Effector memory CD8-positive, alpha-beta T cell (primary cell): Measurements from ENCODE around the gene FBXL7.
"Not testable (repeated sequence)": the region's sequence is repeated elsewhere in the genome, so short reads cannot be mapped to it uniquely, and the experiment has no call there.

ENCODE experiments used
- ATAC-seq: fragments of 150-1000 bp; cut with Tn5 transposase; replicated peaks from 2 replicates; pipeline ENCODE4 v1.10.0; 2021; ENCODE audit warnings: mild to moderate bottlenecking, moderate library complexity
- DNase-seq, 3 experiments: peaks; one replicate each; pipeline ENCODE4 v3.0.0; 2021
- H3K27ac Mint-ChIP-seq, 2 donors: one replicate each; pipeline ENCODE4 v1.8.0; 2022; ENCODE audit warnings: mild to moderate bottlenecking in 2 of 2, mixed read lengths in 2 of 2, moderate library complexity in 2 of 2
- H3K27me3 Mint-ChIP-seq, 2 donors: one replicate each; pipeline ENCODE4 v1.8.0; 2022; ENCODE audit warnings: mixed read lengths in 2 of 2
- H3K36me3 Mint-ChIP-seq: one replicate; pipeline ENCODE4 v1.8.0; 2022; ENCODE audit warnings: mild to moderate bottlenecking, moderate library complexity, mixed read lengths; ENCODE audit not compliant: insufficient read depth
- H3K4me1 Mint-ChIP-seq, 2 donors: one replicate each; pipeline ENCODE4 v1.8.0; 2022; ENCODE audit warnings: low read depth in 2 of 2, mixed read lengths in 2 of 2
- H3K4me3 Mint-ChIP-seq, 2 donors: one replicate each; pipeline ENCODE4 v1.8.0; 2022; ENCODE audit warnings: mild to moderate bottlenecking in 2 of 2, mixed read lengths in 2 of 2, moderate library complexity in 2 of 2
- H3K9me3 Mint-ChIP-seq, 2 donors: one replicate each; pipeline ENCODE4 v1.8.0; 2022; ENCODE audit warnings: mixed read lengths in 2 of 2

The FBXL7 gene

DNA sequence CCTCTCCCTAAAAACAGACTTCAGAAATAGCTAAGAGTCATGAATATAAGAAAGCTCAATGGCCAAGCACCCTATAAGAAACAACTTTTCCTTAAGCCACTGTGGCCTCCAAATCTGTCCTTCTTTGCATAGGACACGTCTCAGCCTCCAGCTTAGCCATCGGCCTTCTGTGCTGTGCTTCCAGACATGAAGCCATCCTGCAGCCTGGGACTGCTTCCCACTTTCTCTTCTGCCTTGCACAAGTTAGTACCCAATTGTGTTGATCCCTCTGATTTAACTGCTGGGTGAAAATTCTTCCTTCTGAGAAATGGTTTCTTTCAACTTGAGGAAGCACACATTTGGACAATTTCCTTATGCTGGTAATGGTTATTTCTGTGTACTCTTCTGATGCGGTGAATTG, 344.9 kb downstream of the FBXL7 start:
- H3K4me1 Mint-ChIP-seq, result no peaks in the 10 kb centered on the region
- H3K27ac Mint-ChIP-seq, result no peak overlapping the region
- ATAC-seq (no peak), DNase-seq (no peak)
- H3K36me3 Mint-ChIP-seq, result no peaks in the 10 kb centered on the region
- peaks cover 2 to 6% of the 10 kb centered on the region in 2 donors for H3K9me3 Mint-ChIP-seq
- H3K27me3 Mint-ChIP-seq, result no peaks in the 10 kb centered on the region
- H3K4me3 Mint-ChIP-seq, result no peak overlapping the region

DNA sequence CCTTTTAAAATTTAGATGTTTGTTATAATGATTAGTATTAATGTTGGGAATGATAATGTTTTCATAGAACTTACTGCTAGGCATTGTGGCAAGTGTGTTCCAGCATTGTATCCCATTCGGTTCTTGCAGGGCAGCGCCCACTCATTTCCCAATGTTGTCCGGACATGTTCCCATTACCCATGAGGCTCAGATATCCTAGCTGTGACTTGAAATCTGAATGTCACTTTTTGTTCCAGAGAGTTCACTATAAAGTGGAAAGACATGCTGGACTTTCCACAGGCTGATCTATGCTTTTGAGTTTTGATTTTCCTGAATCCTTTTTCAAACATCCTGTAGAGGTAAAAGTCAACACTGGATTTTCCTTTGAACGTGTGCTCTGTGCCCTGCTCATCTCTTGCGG, 350.6 kb downstream of the FBXL7 start:
- no peaks in the 10 kb centered on the region for H3K36me3 Mint-ChIP-seq
- peaks cover 4 to 8% of the 10 kb centered on the region in 2 donors for H3K9me3 Mint-ChIP-seq
- DNase-seq, result no peak
- no peak for ATAC-seq
- H3K4me3 Mint-ChIP-seq, result no peak overlapping the region
- no peak overlapping the region for H3K27ac Mint-ChIP-seq
- H3K27me3 Mint-ChIP-seq, result no peaks in the 10 kb centered on the region
- no peaks in the 10 kb centered on the region for H3K4me1 Mint-ChIP-seq

DNA sequence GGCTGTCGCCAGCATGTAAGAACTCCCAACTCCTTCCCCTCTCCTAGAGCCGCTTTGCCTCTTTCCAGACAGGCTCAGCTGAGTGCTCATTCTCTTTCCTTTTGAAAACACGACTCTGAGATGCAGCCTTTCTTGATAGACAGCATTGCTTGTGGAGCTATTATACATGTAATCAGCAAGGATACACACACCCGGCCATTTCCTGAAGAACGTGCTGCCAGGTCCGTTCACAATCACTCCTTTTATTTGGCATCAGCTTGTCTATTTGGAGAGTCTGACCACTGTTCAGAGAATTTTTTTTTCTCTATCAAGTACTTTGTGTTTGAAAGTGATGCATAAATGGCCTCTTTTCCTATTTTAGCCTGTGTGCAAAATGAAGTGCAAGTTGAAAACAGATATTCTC, 351.0 kb downstream of the FBXL7 start:
- DNase-seq (no peak), ATAC-seq (no peak)
- Mint-ChIP-seq H3K4me1 (no peaks in the 10 kb centered on the region), H3K4me3 (no peak overlapping the region), H3K36me3 (no peaks in the 10 kb centered on the region), H3K27ac (no peak overlapping the region), H3K9me3 (peaks cover 5 to 8% of the 10 kb centered on the region in 2 donors), H3K27me3 (no peaks in the 10 kb centered on the region)

DNA sequence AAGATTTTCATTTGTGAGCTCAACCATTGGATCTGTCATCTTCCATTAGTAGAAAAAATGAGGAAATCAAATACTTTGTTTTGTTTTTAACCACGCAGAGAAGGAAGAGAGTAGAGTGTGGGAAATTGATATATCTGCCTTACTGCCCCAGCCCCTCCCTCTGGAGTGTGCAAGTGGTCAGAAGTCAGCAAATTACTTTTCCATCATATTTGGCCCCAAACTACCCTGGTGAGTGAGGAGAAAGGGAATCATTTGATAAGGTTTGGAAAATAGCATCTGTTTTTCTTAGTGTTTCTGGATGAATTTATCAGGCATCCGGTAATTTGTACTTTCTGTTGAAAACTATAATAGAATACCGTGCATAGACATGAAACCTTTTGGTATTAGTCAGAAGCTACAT, 352.2 kb downstream of the FBXL7 start:
- Mint-ChIP-seq H3K4me1 (no peaks in the 10 kb centered on the region), H3K27ac (no peak overlapping the region), H3K4me3 (no peak overlapping the region), H3K36me3 (no peaks in the 10 kb centered on the region), H3K27me3 (no peaks in the 10 kb centered on the region), H3K9me3 (peaks cover 4 to 8% of the 10 kb centered on the region in 2 donors)
- no peak for ATAC-seq
- no peak for DNase-seq

DNA sequence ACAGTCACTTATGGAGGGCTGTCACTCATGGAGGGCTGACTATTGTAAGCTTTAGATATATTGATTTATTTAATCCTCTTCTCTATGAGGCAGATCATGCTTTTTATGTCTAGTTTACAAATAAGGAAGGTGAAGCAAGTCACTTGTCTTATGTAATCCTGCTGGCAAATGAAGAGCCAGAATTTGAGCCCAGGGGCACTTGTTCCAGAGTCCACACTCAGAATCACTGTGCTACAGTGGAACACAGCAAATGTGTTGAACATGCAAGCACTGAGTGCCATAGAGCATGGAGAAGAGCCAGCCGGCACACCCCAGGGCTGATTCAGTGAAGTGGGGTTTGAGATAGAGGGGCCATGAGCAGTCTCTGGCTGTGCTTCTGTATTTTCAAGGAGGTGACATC, 353.0 kb downstream of the FBXL7 start:
- Mint-ChIP-seq H3K9me3 (peaks cover 4 to 8% of the 10 kb centered on the region in 2 donors), H3K27me3 (no peaks in the 10 kb centered on the region), H3K36me3 (no peaks in the 10 kb centered on the region), H3K4me3 (no peak overlapping the region), H3K4me1 (no peaks in the 10 kb centered on the region), H3K27ac (no peak overlapping the region)
- no peak for ATAC-seq
- DNase-seq, result no peak

DNA sequence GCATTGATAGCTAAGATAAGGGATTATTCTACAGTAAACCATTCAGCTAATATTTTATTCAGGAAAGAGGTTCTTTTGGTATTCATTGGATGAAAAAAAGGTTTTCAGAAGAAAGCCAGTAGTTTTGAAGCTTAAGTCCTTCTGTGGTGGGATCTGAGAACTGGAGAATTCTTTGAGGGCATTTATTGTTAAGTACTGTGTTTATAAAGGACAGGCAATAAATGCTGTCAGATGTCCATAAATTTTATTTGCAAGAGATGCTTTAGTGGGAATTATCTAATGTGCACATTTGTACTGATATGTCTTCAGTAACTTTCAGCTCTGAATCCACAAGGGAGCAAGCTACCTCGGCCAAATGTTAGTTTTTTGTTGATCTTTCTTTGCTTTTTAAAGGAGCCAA, 358.3 kb downstream of the FBXL7 start:
- no peaks in the 10 kb centered on the region for H3K27me3 Mint-ChIP-seq
- DNase-seq (no peak), ATAC-seq (no peak)
- no peak overlapping the region for H3K27ac Mint-ChIP-seq
- H3K4me1 Mint-ChIP-seq, result no peaks in the 10 kb centered on the region
- H3K9me3 Mint-ChIP-seq, result peaks cover 7 to 18% of the 10 kb centered on the region in 2 donors
- H3K4me3 Mint-ChIP-seq, result no peak overlapping the region
- no peaks in the 10 kb centered on the region for H3K36me3 Mint-ChIP-seq

DNA sequence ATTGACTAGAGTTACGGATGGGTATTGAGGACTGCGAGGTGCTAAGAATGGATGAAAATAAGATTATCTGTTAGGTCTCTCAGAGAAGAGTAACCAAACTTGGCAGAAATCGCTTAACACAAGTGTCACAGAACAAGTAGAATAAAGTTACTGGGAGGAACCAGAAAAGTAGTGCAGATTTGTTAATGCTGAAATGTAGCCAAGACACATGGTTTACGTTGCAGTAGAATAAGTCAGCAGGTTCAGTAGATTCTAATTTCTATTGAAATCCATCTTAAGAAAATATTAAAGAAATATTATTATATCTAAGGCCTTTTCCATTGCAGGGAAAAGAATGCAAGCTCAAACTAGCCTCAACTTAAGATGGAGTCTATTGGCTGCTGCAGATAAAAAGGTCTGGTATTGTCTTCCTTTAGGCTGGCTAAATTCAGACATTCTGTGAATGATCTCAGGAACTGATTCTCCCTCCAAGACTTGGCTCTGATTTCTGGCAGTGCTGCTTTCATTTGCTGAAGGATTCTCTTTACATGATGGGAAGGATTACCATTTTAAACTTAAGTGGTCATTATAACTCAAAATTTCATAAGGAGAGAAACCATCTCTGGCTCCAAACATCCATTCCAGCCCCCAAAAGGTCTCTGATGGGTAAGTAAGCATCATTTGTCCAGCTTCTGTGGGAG, 364.7 kb downstream of the FBXL7 start:
- no peaks in the 10 kb centered on the region for H3K36me3 Mint-ChIP-seq
- H3K4me3 Mint-ChIP-seq, result no peak overlapping the region
- H3K27ac Mint-ChIP-seq, result no peak overlapping the region
- no peak for ATAC-seq
- no peaks in the 10 kb centered on the region for H3K27me3 Mint-ChIP-seq
- H3K9me3 Mint-ChIP-seq, result peaks cover 10 to 29% of the 10 kb centered on the region in 2 donors
- H3K4me1 Mint-ChIP-seq, result no peaks in the 10 kb centered on the region
- DNase-seq, result no peak

DNA sequence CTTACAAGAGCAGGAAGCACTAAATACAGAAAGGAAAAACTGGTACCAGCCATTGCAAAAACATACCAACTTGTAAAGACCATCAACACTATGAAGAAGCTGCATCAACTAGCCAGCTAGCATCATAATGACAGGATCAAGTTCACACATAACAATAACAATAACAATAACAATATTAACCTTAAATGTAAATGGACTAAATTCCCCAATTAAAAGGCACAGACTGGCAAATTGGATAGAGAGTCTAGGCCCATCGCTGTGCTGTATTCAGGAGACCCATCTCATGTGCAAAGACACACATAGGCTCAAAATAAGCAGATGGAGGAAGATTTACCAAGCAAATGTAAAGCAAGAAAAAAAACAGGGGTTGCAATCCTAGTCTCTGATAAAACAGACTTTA, 372.3 kb downstream of the FBXL7 start:
- H3K36me3 Mint-ChIP-seq, H3K4me1 Mint-ChIP-seq, H3K4me3 Mint-ChIP-seq, H3K27ac Mint-ChIP-seq, ATAC-seq, DNase-seq, H3K27me3 Mint-ChIP-seq: not testable (repeated sequence)
- H3K9me3 Mint-ChIP-seq, result peaks cover 15 to 44% of the 10 kb centered on the region in 2 donors

DNA sequence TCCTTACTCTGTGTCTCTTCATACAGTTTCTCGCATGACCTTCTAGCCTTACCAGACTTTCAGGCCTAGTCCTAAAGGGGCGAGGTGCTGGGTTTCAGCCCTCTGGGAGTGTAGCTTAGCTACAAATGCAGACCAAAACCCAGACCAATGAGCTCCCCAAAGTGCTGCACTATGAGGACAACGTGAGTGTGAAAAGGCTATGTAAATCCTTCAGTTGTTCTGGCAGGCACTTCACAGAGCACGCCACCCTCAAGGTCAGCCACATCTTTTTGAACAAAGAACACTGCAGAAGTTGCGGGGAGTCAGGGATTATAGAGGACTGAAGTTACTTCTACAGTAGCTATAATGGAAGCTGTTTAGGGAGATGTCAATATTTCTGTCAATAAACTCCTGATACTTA, 377.9 kb downstream of the FBXL7 start:
- no peak for DNase-seq

DNA sequence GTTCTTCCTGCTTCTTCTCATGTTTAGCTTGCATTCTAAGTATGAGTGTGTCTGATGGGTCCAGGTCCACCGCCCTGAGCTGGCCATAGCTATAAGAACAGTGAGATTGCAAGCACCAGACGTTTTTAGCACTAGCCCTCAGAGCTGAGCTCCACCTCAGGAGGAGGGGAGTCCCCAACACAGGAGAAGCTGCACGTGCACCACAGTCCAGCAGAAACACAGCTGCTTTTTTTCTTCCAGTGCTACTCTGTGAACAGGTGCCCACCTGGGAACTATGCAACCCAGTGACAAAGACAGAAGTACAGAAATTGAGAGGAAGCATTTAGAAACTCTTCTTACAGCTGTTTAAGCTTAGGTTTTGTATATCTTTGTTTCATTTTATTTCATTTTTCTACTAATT, 380.2 kb downstream of the FBXL7 start:
- DNase-seq, result no peak
- no peaks in the 10 kb centered on the region for H3K27me3 Mint-ChIP-seq
- no peak overlapping the region for H3K27ac Mint-ChIP-seq
- no peak for ATAC-seq
- H3K4me1 Mint-ChIP-seq, result no peaks in the 10 kb centered on the region
- H3K9me3 Mint-ChIP-seq, result peaks cover 4 to 11% of the 10 kb centered on the region in 2 donors
- H3K36me3 Mint-ChIP-seq, result no peaks in the 10 kb centered on the region
- no peak overlapping the region for H3K4me3 Mint-ChIP-seq

More for the DNA sequence above, 377.9 kb downstream of the FBXL7 start:
- no peak for ATAC-seq
- Mint-ChIP-seq H3K36me3 (no peaks in the 10 kb centered on the region), H3K27me3 (no peaks in the 10 kb centered on the region), H3K9me3 (peaks cover 7 to 19% of the 10 kb centered on the region in 2 donors), H3K4me1 (no peaks in the 10 kb centered on the region), H3K27ac (no peak overlapping the region), H3K4me3 (no peak overlapping the region)

DNA sequence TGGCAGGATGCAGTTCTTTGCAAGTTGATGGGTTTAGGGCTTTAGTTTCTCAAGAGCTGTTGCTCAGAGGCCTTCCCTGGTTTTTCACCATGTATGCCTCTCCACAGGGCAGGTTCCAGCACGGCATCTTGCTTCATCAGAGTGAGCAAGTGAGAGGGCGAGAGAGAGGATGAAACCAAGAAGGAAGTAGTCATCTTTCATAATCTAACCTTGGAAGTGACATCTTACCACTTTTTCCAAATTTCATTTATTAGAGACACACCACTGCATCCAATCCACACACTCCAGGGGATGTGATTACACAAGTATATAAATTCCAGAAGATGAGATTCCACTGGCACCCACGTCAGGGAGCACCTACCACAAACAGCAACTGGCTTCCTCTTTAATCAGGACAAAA, 385.2 kb downstream of the FBXL7 start:
- no peak for DNase-seq
- Mint-ChIP-seq H3K27ac (no peak overlapping the region), H3K4me3 (no peak overlapping the region), H3K9me3 (peaks cover 2 to 11% of the 10 kb centered on the region in 2 donors), H3K36me3 (no peaks in the 10 kb centered on the region), H3K27me3 (no peaks in the 10 kb centered on the region), H3K4me1 (no peaks in the 10 kb centered on the region)
- no peak for ATAC-seq

DNA sequence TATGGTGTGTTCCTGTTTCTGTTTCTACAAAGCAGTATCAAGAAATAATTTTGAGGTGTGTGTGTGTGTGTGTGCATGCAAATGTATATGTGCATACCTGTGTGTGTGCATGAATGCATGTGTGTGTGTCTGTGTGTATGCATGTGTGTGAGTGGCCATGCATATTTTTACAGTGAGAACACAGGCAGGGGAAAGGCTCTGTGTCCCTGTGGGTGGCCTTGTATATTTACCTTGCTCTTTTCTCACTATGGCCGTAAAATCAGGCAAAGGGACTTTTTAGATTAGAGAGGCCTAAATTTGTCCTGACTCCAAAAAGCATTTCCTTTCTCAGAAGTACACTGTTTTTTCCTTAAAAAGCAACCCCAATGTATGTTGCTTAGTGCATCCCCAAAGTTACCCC, 386.2 kb downstream of the FBXL7 start:
- Mint-ChIP-seq H3K36me3 (no peaks in the 10 kb centered on the region), H3K9me3 (peaks cover 5 to 10% of the 10 kb centered on the region in 2 donors), H3K4me3 (no peak overlapping the region), H3K27me3 (no peaks in the 10 kb centered on the region), H3K27ac (no peak overlapping the region), H3K4me1 (no peaks in the 10 kb centered on the region)
- no peak for DNase-seq
- ATAC-seq, result no peak

DNA sequence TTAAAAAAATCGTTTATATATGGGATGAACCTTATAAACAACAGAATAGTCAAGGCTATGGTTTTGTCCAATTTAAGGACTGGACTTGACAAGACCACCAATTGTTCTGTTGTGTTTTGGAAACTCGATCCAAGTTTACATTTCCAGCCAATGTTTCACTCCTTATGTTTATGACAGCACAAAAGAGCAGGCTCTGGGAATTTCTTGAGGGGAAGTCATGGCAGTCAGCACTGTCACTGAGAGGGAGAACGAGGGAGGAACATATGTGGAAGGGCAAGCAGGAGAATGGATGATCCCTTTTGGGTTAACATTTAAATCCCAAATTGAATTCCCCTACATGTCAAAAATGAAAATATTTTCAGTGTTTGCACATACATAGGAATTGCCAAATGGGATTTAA, 387.1 kb downstream of the FBXL7 start:
- no peak for DNase-seq
- ATAC-seq, result no peak
- H3K9me3 Mint-ChIP-seq, result peaks cover 8 to 9% of the 10 kb centered on the region in 2 donors
- H3K36me3 Mint-ChIP-seq, result no peaks in the 10 kb centered on the region
- H3K27ac Mint-ChIP-seq, result no peak overlapping the region
- H3K4me3 Mint-ChIP-seq, result no peak overlapping the region
- H3K27me3 Mint-ChIP-seq, result no peaks in the 10 kb centered on the region
- no peaks in the 10 kb centered on the region for H3K4me1 Mint-ChIP-seq

DNA sequence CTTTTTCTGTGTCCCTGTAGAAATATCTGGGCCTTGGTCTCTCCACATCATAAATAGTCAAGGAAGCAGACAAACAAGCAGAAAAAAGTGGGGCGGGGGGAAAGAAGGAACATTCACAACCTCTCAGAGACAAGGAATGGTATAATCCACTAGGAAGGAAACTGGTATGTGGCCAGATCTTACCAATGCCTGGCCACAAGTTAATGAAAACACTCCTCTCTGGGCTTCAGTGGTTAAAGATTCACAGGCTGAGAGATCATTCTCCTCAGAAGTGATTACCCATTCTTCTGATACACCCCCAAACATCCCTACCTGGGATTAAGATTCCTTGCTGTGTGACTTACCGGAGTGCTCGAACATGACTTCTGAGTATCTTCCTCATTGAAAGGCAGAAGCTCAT, 389.0 kb downstream of the FBXL7 start:
- H3K9me3 Mint-ChIP-seq, result peaks cover 11% of the 10 kb centered on the region in 2 donors
- H3K4me3 Mint-ChIP-seq, result no peak overlapping the region
- no peaks in the 10 kb centered on the region for H3K27me3 Mint-ChIP-seq
- ATAC-seq, result no peak
- H3K36me3 Mint-ChIP-seq, result no peaks in the 10 kb centered on the region
- H3K27ac Mint-ChIP-seq, result no peak overlapping the region
- no peak for DNase-seq
- H3K4me1 Mint-ChIP-seq, result no peaks in the 10 kb centered on the region

DNA sequence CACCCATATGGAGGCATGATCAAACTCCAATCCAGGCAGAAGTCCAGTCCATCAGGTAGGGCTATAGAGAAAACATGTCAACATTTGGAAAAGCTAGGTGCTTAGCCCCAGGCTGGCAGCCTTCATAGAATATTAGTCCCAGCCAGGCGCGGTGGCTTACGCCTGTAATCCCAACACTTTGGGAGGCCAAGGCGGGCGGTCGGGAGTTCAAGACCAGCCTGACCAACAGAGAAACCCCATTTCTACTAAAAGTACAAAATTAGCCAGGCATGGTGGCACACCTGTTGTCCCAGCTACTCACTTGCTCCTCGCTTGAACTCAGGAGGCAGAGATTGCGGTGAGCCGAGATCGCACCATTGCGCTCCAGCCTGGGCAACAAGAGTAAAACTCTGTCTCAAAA, 393.9 kb downstream of the FBXL7 start:
- no peaks in the 10 kb centered on the region for H3K36me3 Mint-ChIP-seq
- DNase-seq, result no peak
- no peak overlapping the region for H3K27ac Mint-ChIP-seq
- no peaks in the 10 kb centered on the region for H3K4me1 Mint-ChIP-seq
- H3K4me3 Mint-ChIP-seq, result no peak overlapping the region
- peaks cover 11% of the 10 kb centered on the region in 2 donors for H3K9me3 Mint-ChIP-seq
- ATAC-seq, result no peak
- H3K27me3 Mint-ChIP-seq, result no peaks in the 10 kb centered on the region
